Natural killer cell (primary cell): ENCODE data around the gene BACH2. TPM values are rescaled to one million over a fixed set of nuclear protein-coding genes. Genes with fewer than 3 reads are reported as not detected.

ENCODE experiments used
- ATAC-seq, 3 donors: fragments of 150-1000 bp in 2 of 3; fragments of 200-7000 bp in 1 of 3; cut with Tn5 transposase; 1 replicate in 1 of 3; 2 replicates in 2 of 3; pipeline ENCODE4 v1.10.0; 2021; ENCODE audit warnings: mild to moderate bottlenecking in 2 of 3, moderate library complexity in 2 of 3
- DNase-seq, 2 donors: peaks; one replicate each; pipeline versions ENCODE4 v3.0.0 to v3.0.0-alpha.2; 2013 to 2021; ENCODE audit warnings: mixed read lengths in 1 of 2
- H3K27ac ChIP-seq: one replicate; pipeline ENCODE4 v1.5.1; 2013; ENCODE audit warnings: mild to moderate bottlenecking, low read length
- H3K27me3 ChIP-seq: one replicate; pipeline ENCODE4 v1.6.1; 2013; ENCODE audit warnings: low read length; ENCODE audit not compliant: control insufficient read depth, insufficient read depth
- H3K36me3 ChIP-seq: one replicate; pipeline ENCODE4 v1.6.1; 2013; ENCODE audit warnings: low read length; ENCODE audit not compliant: control insufficient read depth, insufficient read depth
- H3K4me1 ChIP-seq: one replicate; pipeline ENCODE4 v1.6.1; 2013; ENCODE audit warnings: low read length; ENCODE audit not compliant: control insufficient read depth, insufficient read depth
- H3K4me3 ChIP-seq: one replicate; pipeline ENCODE4 v1.5.1; 2013; ENCODE audit warnings: low read length
- H3K9me3 ChIP-seq: one replicate; pipeline ENCODE4 v1.6.1; 2013; ENCODE audit warnings: low read length; ENCODE audit not compliant: control insufficient read depth, insufficient read depth
- H3K27ac Mint-ChIP-seq, 2 donors: one replicate each; pipeline ENCODE4 v1.8.0; 2022; ENCODE audit warnings: mild to moderate bottlenecking in 2 of 2, mixed read lengths in 2 of 2, moderate library complexity in 1 of 2
- H3K27me3 Mint-ChIP-seq, 2 donors: one replicate each; pipeline ENCODE4 v1.8.0; 2022; ENCODE audit warnings: low read depth in 2 of 2, mixed read lengths in 2 of 2
- H3K36me3 Mint-ChIP-seq: one replicate; pipeline ENCODE4 v1.8.0; 2022; ENCODE audit warnings: mixed read lengths
- H3K4me1 Mint-ChIP-seq, 2 donors: one replicate each; pipeline ENCODE4 v1.8.0; 2022; ENCODE audit warnings: mixed read lengths in 2 of 2
- H3K4me3 Mint-ChIP-seq: one replicate; pipeline ENCODE4 v1.8.0; 2022; ENCODE audit warnings: mild to moderate bottlenecking, moderate library complexity, mixed read lengths
- H3K9me3 Mint-ChIP-seq, 2 donors: one replicate each; pipeline ENCODE4 v1.8.0; 2022; ENCODE audit warnings: mixed read lengths in 2 of 2
- WGBS: methylation state at CpG from one replicate; pipeline ENCODE4 v1.1.7; 2013; ENCODE audit warnings: missing lambda C conversion rate; ENCODE audit not compliant: insufficient coverage; 5-methylcytosine and 5-hydroxymethylcytosine counted together
- intact Hi-C: fragments of 100-400 bp; cut with micrococcal nuclease; formaldehyde crosslinking; loops from one replicate; pipeline ENCODE4 v1.14.2; 2022
- total RNA-seq, 4 donors: library from RNA; stranded (reverse); fragments of 120-200 nt in 1 of 4; gene quantifications; one replicate each; pipeline versions ENCODE4 v1.2.3 to v1.2.4, GENCODE V29; 2013 to 2022
- TF ChIP-seq, protein P1 (sequence below): fragments of 200-600 bp; IDR thresholded peaks from one replicate; pipeline ENCODE4 v1.8.0; 2022; ENCODE audit warnings: antibody characterized with exemption

The BACH2 gene
- total RNA-seq, 3 donors from 2014 or later (not counting 1 experiment from before 2014, with no cell fraction given): 32.1 to 37.8 (median 32.7) TPM

GRCh38 chr6:90144396-90144795 is 152.2 kb downstream of the BACH2 start:
- DNase-seq: no peak
- 64% methylated on average over 3 of the region's 3 CpGs for WGBS

DNA sequence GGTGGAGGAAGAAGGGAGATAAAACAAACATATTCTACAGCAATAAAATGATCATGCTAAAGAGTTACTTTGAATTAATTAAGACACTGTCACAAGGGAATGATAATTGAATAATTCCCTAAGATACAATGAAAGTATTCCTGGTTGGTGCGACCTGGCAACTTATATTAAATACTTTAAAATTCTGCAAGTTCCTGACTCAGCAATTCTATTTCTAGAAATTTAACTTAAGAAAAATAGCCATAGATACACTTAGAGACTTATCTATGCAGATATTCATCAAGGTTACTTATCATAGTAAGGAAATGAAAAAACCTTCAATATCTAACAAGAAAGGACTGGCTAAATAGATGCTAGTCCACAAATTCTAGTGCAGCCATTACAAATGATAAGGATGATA is 156.0 kb downstream of the BACH2 start:
- Histone ChIP-seq H3K4me3 (no peak overlapping the region), H3K4me1 (no peaks in the 10 kb centered on the region), H3K36me3 (no peaks in the 10 kb centered on the region), H3K27me3 (no peaks in the 10 kb centered on the region), H3K9me3 (no peaks in the 10 kb centered on the region), H3K27ac (no peak overlapping the region)
- TF ChIP-seq, protein P1, sequence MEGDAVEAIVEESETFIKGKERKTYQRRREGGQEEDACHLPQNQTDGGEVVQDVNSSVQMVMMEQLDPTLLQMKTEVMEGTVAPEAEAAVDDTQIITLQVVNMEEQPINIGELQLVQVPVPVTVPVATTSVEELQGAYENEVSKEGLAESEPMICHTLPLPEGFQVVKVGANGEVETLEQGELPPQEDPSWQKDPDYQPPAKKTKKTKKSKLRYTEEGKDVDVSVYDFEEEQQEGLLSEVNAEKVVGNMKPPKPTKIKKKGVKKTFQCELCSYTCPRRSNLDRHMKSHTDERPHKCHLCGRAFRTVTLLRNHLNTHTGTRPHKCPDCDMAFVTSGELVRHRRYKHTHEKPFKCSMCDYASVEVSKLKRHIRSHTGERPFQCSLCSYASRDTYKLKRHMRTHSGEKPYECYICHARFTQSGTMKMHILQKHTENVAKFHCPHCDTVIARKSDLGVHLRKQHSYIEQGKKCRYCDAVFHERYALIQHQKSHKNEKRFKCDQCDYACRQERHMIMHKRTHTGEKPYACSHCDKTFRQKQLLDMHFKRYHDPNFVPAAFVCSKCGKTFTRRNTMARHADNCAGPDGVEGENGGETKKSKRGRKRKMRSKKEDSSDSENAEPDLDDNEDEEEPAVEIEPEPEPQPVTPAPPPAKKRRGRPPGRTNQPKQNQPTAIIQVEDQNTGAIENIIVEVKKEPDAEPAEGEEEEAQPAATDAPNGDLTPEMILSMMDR: no peak
- H3K27me3 Mint-ChIP-seq: peaks cover 0 to 5% of the 10 kb centered on the region in 2 donors
- H3K9me3 Mint-ChIP-seq: no peaks in the 10 kb centered on the region
- H3K36me3 Mint-ChIP-seq: no peaks in the 10 kb centered on the region
- no CpG with 5 or more reads among the region's 1 CpG for WGBS
- intact Hi-C loops: no loop called here
- ATAC-seq (no peak), DNase-seq (no peak)
- no peak overlapping the region for H3K27ac Mint-ChIP-seq
- H3K4me1 Mint-ChIP-seq: no peaks in the 10 kb centered on the region
- H3K4me3 Mint-ChIP-seq: no peak overlapping the region

More at GRCh38 chr6:90144396-90144795, 152.2 kb downstream of the BACH2 start:
- H3K9me3 ChIP-seq: no peaks in the 10 kb centered on the region
- peaks cover 0 to 13% of the 10 kb centered on the region in 2 donors for H3K4me1 Mint-ChIP-seq
- no peaks in the 10 kb centered on the region for H3K36me3 ChIP-seq
- H3K36me3 Mint-ChIP-seq: no peaks in the 10 kb centered on the region
- intact Hi-C loops: no loop called here
- TF ChIP-seq, protein P1: no peak
- ATAC-seq: no peak
- H3K4me1 ChIP-seq: peaks cover 4% of the 10 kb centered on the region
- H3K9me3 Mint-ChIP-seq: no peaks in the 10 kb centered on the region
- H3K27me3 ChIP-seq: no peaks in the 10 kb centered on the region
- no peak overlapping the region for H3K4me3 ChIP-seq
- H3K27ac ChIP-seq: no peak overlapping the region
- no peak overlapping the region for H3K27ac Mint-ChIP-seq
- no peak overlapping the region for H3K4me3 Mint-ChIP-seq
- peaks cover 0 to 5% of the 10 kb centered on the region in 2 donors for H3K27me3 Mint-ChIP-seq

DNA sequence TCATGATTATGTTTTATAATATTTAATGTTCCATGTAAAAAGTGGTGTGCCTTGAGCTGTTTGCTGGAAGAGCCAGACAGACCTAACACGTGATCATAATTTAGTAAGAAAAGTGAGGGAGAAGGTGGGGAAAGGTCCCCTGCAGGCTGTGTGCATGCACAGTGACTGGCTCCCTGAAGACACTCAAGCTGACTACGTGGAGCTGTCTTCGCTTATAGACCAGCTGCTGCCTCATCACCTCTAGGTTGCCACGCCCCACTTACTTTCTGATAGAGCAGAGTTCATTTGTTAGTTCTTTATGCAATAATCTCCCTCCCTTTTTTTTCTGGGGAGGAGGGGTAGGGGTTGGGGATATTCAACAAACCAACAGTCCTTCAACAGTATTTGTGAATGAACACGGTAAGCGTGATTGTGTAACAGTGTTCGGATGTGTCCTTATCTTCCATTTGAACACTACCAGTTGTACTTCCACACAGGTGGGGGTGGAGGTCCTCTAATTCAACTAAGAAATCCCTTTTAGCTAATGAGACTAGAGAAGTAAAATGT is 157.3 kb downstream of the BACH2 start:
- Histone ChIP-seq H3K36me3 (no peaks in the 10 kb centered on the region), H3K27ac (no peak overlapping the region), H3K27me3 (no peaks in the 10 kb centered on the region), H3K9me3 (no peaks in the 10 kb centered on the region), H3K4me1 (no peaks in the 10 kb centered on the region), H3K4me3 (no peak overlapping the region)
- TF ChIP-seq, protein P1: no peak
- Mint-ChIP-seq H3K4me1 (no peaks in the 10 kb centered on the region), H3K27me3 (peaks cover 0 to 5% of the 10 kb centered on the region in 2 donors), H3K4me3 (no peak overlapping the region), H3K9me3 (no peaks in the 10 kb centered on the region), H3K36me3 (no peaks in the 10 kb centered on the region), H3K27ac (no peak overlapping the region)
- no peak for DNase-seq
- 90% methylated on average over 3 of the region's 7 CpGs for WGBS
- ATAC-seq: no peak
- intact Hi-C loops: no loop called here
